Measurements from ENCODE around the gene AQP12B.
"Not testable (repeated sequence)": the region's sequence is repeated elsewhere in the genome, so short reads cannot be mapped to it uniquely, and the experiment has no call there.

AQP12B gene

GRCh38 chr2:240680185-240680584 is 2.5 kb downstream of the AQP12B start:
- DNase-seq, result not testable (repeated sequence)

DNA sequence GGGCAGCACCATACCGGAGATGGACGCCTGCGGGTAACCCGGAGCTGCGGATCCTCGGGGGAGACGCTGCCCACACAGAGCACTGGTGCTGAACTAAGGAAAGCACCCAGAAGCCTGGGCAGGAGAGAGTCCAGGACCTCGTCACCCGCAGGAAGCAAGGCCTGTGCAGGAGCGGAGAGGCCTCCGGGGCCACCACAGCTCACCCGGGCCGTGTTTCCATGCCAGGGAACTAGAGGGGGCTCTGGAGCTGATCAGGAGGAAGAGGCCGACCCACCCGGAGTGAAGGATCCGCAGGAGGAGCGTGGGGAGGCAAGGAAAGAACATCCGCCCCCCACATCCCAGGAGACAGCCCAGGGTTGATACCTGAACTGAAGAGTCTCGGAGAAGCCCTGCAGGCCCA is 3.8 kb downstream of the AQP12B start:
- DNase-seq, result not testable (repeated sequence)

DNA sequence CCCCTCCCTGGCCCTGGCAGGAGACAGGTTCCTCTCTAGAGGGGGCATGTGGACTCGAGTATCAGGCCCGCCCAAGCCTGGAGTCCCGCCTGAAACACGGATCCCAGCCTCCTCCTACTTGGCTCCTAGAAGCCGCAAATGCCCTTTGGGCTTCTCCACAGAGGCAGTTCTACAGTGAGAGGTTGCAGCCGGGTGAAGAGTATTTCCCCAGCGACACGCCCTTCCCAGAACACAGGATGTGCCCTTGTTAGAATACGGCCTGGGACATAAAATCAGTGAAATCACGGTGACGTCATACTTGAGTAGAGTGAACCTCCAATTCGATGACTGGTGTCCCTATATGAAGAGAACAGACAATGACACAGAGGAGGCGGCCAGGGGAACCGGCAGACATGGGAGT is 4.6 kb downstream of the AQP12B start:
- DNase-seq, result not testable (repeated sequence)

GRCh38 chr2:240675345-240675744 is 7.3 kb downstream of the AQP12B start:
- not testable (repeated sequence) for DNase-seq

- not testable (repeated sequence) for DNase-seq
Observed at GRCh38 chr2:240674461-240675184, 8.1 kb downstream of the AQP12B start.

DNA sequence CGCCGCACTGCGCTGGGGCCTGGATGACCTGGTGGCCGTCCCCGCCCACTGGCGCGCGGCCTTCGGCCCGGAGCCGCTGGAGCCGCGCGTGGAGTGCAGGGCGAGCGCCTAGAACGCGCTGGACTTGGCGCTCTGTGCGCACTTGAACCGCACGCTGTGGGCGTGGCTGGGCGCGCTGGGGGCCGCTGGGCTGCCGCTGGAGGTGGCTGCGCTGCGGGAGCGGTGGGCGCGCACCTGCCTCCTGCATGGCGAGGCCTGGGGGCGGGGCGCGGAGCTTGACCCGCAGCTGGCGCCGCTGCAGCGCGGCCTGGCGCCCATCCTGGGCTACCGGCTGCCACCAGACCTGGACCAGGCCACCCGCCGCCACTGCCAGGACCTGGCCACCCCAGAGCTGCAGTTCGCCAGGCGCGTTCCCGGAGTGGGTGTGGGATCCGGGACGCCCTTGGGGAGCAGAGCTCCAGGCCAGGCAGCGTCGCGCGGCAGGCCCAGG is 9.9 kb downstream of the AQP12B start:
- DNase-seq, result no peak

- DNase-seq, result no peak
Observed at GRCh38 chr2:240672076-240672700, 10.5 kb downstream of the AQP12B start.

DNA sequence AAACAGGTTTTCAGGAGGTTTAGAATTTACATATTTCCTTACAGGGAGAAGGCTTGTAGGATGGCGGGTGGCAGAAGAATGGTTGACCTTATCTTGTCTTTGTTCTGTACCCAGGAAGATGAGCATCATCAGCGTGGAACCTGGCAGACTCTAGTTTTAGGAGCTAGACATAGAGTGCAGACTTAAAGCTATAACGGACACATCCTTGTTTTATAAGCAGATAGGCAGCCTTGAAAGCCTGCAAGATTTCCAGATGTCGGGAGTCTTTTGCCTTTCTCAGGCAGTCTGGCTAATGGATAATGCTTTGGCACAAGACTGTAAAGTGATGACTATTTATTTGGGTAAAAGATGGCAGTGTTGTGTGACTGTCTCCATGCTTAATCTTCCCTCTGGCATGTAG is 11.7 kb downstream of the AQP12B start:
- no peak for DNase-seq

GRCh38 chr2:240670402-240670801 is 12.3 kb downstream of the AQP12B start:
- DNase-seq, result no peak

GRCh38 chr2:240664622-240665021 is 18.1 kb downstream of the AQP12B start:
- no peak for DNase-seq

GRCh38 chr2:240663546-240664190 is 19.0 kb downstream of the AQP12B start:
- DNase-seq, result no peak

GRCh38 chr2:240662681-240663080 is 20.0 kb downstream of the AQP12B start:
- DNase-seq, result no peak

DNA sequence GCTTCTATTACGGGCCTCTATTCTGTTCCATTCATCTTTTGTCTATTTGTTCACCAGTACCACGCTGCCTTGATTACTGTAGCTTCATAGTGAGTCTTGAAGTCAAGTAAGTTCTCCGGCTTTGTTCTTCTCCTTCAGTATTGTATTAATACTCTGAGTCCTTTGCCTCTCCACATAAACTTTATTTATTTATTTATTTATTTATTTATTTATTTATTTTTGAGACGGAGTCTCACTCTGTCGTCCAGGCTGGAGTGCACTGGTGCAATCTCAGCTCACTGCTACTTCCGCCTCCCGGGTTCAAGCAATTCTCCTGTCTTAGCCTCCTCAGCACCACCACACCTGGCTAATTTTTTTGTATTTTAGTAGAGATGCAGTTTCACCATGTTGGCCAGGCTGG is 22.8 kb downstream of the AQP12B start:
- DNase-seq, result not testable (repeated sequence)

DNA sequence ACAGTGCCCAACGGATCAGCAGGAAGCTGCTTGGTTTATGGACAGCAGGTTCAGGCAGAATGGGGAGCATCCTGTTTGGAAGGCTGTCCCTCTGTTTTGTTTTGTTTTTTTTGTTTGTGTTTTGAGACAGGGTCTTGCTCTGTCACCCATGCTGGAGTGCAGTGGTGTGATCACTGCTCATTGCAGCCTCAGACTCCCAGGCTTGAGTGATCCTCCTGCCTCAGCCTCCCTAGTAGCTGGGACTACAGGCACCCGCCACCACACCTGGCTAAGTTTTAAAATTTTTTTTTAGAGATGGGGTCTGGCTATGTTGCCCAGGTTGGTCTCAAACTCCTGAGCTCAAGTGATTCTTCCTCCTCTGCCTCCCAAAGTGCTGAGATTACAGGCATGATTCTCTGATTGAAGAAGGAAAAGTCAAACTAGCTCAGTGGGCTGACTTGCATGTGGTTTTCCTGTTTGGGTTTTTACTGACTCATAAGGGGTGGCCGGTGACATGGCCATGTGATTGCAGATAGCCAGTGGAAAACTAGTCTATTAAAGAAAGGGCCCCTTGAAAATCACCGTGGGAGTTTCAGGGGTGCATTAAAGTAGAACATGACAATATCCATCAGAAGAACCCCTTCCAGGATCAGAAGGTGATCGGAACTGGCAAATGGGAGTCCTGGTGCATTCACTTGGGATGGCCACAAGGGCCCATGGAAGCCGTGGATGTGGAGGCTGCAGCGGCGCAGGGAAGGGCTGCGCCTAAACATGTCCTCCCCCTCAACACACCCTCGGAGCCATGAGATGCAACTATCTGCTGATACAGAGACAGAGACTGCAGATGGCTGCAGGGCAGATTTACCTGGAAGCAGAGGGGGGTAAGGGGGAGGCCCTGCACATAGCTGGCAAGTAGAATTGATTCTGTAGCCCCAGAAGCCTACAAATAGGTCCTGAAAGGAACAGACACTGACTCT is 26.5 kb downstream of the AQP12B start:
- no peak for DNase-seq

DNA sequence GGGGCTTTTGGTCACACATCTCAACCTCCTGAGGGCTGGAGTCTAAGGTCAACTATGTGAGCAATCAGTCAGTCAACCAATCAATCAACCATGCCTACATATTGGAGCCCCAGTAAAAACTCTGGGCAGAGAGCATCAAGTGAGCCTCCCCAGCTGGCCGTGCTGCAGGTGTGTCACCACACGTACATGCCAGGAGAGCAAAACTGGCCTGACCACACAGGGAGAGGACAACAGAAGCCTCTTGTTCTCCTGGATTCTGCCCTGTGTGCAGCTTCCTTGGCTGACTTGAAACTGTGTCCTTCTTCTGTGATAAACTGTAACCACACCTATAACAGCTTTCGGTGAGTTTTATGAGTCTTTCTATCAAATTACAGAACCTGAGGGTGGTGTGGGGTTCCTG is 31.5 kb downstream of the AQP12B start:
- DNase-seq, result no peak

DNA sequence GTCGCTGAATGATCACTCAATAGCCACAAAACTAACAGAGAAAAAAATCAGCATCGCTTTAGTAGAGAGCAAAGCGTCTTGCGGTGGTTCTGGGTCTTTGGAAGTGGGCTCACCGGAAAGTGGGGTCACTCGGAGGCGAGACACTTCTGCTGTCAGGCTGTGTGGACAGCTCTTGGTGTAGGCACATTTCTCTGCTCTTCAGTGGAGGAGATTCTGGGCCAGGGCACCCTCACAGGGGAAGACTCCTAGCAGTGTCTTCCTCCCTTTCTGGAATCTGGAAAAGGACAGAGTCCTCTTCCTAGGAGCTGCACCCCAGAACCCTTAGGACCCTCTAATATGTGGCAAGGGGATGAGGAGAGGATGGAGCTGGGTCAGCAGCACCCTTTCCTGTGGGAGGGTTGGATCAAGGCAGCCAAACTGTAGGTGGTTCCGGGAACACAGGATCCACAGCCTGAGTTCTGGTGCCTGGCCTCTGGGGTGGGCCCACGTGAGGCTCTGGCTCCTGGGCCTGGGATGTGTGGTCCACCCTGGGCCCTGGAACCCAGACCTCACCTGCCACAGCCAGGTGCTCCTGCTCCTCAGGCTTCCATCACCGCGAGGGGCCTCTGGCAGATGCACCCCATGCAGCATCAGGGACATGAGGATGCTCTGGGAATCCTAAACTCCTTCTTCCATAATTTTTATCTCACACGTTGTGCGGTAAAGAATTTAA is 32.3 kb downstream of the AQP12B start:
- DNase-seq, result no peak

GRCh38 chr2:240649331-240649730 is 33.4 kb downstream of the AQP12B start:
- no peak for DNase-seq

DNA sequence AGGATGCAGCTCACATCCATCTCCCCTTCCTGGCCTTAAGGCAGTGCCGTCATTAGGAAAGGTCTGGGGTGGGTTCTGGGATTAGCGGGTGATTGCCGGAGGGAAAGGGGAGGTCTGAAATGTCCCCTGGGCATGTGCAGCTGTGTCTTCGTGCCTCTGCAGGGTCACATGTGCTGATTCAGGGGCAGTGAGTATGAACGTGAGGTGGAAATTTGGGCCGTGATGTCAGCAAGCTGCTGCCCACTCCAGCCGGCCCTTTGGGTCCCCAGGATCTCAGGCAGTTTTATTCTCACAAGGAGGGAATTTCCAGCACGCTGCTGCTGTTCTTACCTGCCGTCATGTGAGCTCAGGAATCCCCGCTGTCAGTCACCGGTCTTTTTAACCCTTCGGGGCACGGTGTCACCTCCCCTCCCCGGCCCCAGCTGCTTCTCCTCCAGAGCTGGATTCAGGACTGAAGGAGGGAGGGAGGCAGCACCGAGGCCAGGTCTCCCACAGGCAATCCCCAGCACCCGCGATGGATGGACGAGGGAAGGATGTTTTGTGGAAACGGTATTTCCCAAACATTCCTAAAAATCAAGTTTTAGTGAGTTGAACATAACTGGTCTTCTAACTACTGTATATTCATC is 33.9 kb downstream of the AQP12B start:
- DNase-seq, result no peak

DNA sequence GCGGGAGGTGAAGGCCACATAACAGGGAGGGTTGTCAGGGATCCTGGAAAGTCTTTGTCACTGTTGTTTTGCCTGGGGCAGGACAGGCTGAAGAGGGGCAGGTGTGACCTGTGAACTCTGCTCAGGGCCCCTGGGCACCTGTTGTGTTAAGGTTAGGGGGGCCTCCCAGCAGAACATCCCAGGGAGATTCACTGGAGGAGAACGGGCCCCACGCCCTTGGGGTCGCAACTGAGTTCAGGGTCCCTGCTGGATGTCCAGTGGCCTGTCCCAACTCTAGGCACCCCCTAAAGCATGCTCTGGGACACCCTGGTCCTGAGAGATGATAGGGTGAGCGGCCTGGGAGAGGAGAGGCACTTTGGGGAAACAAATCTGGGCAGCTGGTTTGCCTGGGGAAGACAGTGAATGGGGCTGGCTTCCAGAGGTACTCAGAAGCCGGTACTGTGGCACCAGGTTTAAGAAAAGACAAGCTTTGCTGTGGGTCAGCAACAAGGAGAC is 34.5 kb downstream of the AQP12B start:
- DNase-seq, result no peak

- no peak for DNase-seq
Observed at GRCh38 chr2:240647503-240648154, 35.1 kb downstream of the AQP12B start.

Data from activated CD4-positive, CD25-positive, alpha-beta regulatory T cell treated with anti-CD3 and anti-CD28 coated beads, Interleukin-2, amount 50 U/mL, for 72 hours (primary cell).